HCT116 (cell line): Measurements from ENCODE around the gene EPS8. TPM values are rescaled to one million over a fixed set of nuclear protein-coding genes. Genes with fewer than 3 reads are reported as not detected.

Experiments used
- ATAC-seq: fragments of 200-7000 bp; cut with Tn5 transposase; 2 replicates; pipeline ENCODE4 v1.9.1; 2020; ENCODE audit warnings: mild to moderate bottlenecking, moderate library complexity
- BruUV-seq: library from RNA; stranded (reverse); fragments of 400-500 nt; replicated peaks from 2 replicates; lab custom pipeline; 2021; lab: Mats Ljungman, UMichigan
- CTCF ChIA-PET: fragments of 300-600 bp; sonication (Branson Sonifier 250); formaldehyde crosslinking; loops from one replicate; lab custom pipeline; 2021; ENCODE audit warnings: antibody characterized with exemption; lab: Charles Lee
- POLR2A ChIA-PET: fragments of 300-600, 350-600 bp; sonication (Branson Sonifier 250); formaldehyde crosslinking; loops from one replicate; lab custom pipeline; 2021; ENCODE audit warnings: antibody characterized with exemption; lab: Charles Lee
- RAD21 ChIA-PET, 2 experiments: fragments of 300-600 bp; sonication (Branson Sonifier 250); formaldehyde crosslinking; loops; one replicate each; lab custom pipeline; 2023; ENCODE audit warnings: low total read pairs in 2 of 2; ENCODE audit not compliant: uncharacterized antibody in 2 of 2, unreplicated experiment in 2 of 2, low non-redundant PET in 1 of 2; lab: Charles Lee
- DNase-seq: peaks from one replicate; pipeline ENCODE4 v3.0.0-alpha.2; 2010; ENCODE audit warnings: low read depth, low spot score
- H2AFZ ChIP-seq: fragments of 200-600 bp; shearing (Covaris generic), sonication (generic); 2 replicates; pipeline ENCODE4 v1.6.1; 2017; ENCODE audit warnings: low read depth, mixed run types, mixed read lengths, antibody characterized with exemption, low read length; ENCODE audit not compliant: poor library complexity, severe bottlenecking
- H3K27ac ChIP-seq: 2 replicates; pipeline ENCODE4 v1.5.1; 2012; ENCODE audit warnings: low read depth, low read length
- H3K27me3 ChIP-seq: fragments of 200-600 bp; sonication (generic); 2 replicates; pipeline ENCODE4 v1.6.1; 2016; ENCODE audit warnings: mixed run types, low read length, mixed read lengths; ENCODE audit not compliant: insufficient read depth
- H3K36me3 ChIP-seq, 2 experiments: fragments of 200-500 bp in 1 of 2; fragments of 200-600 bp in 1 of 2; sonication (Bioruptor generic) in 1 of 2; sonication (generic) in 1 of 2; 2 replicates each; pipeline versions ENCODE4 v1.5.1 to v1.6.1; 2014 to 2016; ENCODE audit warnings: low read length in 2 of 2, inconsistent platforms in 1 of 2, mixed read lengths in 1 of 2, mixed run types in 1 of 2; ENCODE audit not compliant: insufficient read depth in 2 of 2, control insufficient read depth in 1 of 2
- H3K4me1 ChIP-seq, 2 experiments: fragments of 200-600 bp in 1 of 2; sonication (generic) in 1 of 2; 2 replicates each; pipeline versions ENCODE4 v1.5.1 to v1.6.1; 2012 to 2017; ENCODE audit warnings: low read length in 2 of 2, inconsistent platforms in 1 of 2, mild to moderate bottlenecking in 1 of 2, mixed read lengths in 1 of 2, mixed run types in 1 of 2, moderate library complexity in 1 of 2; ENCODE audit not compliant: insufficient read depth in 2 of 2, control insufficient read depth in 1 of 2
- H3K4me2 ChIP-seq: fragments of 200-600 bp; sonication (generic); 2 replicates; pipeline ENCODE4 v1.6.1; 2017; ENCODE audit warnings: mixed run types, low read length, mixed read lengths
- H3K4me3 ChIP-seq, 2 experiments: fragments of 200-600 bp in 1 of 2; sonication (generic) in 1 of 2; replicated peaks in 1 of 2; 2 replicates each; pipeline ENCODE4 v1.5.1; 2011 to 2016; ENCODE audit warnings: low read length in 2 of 2, control low read depth in 1 of 2, low read depth in 1 of 2, mild to moderate bottlenecking in 1 of 2, mixed read lengths in 1 of 2, mixed run types in 1 of 2
- H3K79me2 ChIP-seq: fragments of 200-600 bp; sonication (generic); 2 replicates; pipeline ENCODE4 v1.6.1; 2017; ENCODE audit warnings: mild to moderate bottlenecking, mixed run types, low read length, moderate library complexity, mixed read lengths; ENCODE audit not compliant: insufficient read depth
- H3K9ac ChIP-seq: fragments of 200-600 bp; sonication (generic); 2 replicates; pipeline ENCODE4 v1.6.1; 2016; ENCODE audit warnings: low read length, mixed read lengths
- H3K9me2 ChIP-seq: fragments of 200-600 bp; sonication (generic), shearing (Covaris generic); 2 replicates; pipeline ENCODE4 v1.6.1; 2017; ENCODE audit warnings: mixed run types, mild to moderate bottlenecking, moderate library complexity; ENCODE audit not compliant: insufficient read depth
- H3K9me3 ChIP-seq, 2 experiments: fragments of 200-500 bp in 1 of 2; fragments of 200-600 bp in 1 of 2; sonication (Bioruptor generic) in 1 of 2; sonication (generic) in 1 of 2; 2 replicates each; pipeline ENCODE4 v1.6.1; 2014 to 2017; ENCODE audit warnings: low read length in 2 of 2, mixed read lengths in 2 of 2, inconsistent platforms in 1 of 2, low read depth in 1 of 2, mild to moderate bottlenecking in 1 of 2, mixed run types in 1 of 2, moderate library complexity in 1 of 2; ENCODE audit not compliant: control insufficient read depth in 1 of 2, insufficient read depth in 1 of 2
- H4K20me1 ChIP-seq: fragments of 200-600 bp; sonication (generic), shearing (Covaris generic); 2 replicates; pipeline ENCODE4 v1.6.1; 2017; ENCODE audit warnings: mixed run types, mild to moderate bottlenecking, moderate library complexity; ENCODE audit not compliant: insufficient read depth
- ATF3 ChIP-seq: IDR thresholded peaks from 2 replicates; pipeline ENCODE4 v1.6.1; 2012
- CBX3 ChIP-seq: IDR thresholded peaks from 2 replicates; pipeline ENCODE4 v1.6.1; 2012; ENCODE audit warnings: low read depth
- CEBPB ChIP-seq: IDR thresholded peaks from 2 replicates; pipeline ENCODE4 v1.6.1; 2012; ENCODE audit warnings: low read depth
- CTCF ChIP-seq, 3 experiments: fragments of 200-600 bp in 1 of 3; sonication (generic) in 1 of 3; IDR thresholded peaks in 2 of 3; conservative IDR thresholded peaks in 1 of 3; 2 replicates each; pipeline ENCODE4 v1.5.1; 2012 to 2017; ENCODE audit warnings: low read depth in 2 of 3, low read length in 2 of 3, antibody characterized with exemption in 1 of 3, borderline replicate concordance in 1 of 3, control low read depth in 1 of 3, mild to moderate bottlenecking in 1 of 3, mixed read lengths in 1 of 3, mixed run types in 1 of 3, moderate library complexity in 1 of 3; ENCODE audit not compliant: insufficient read depth in 1 of 3
- EGR1 ChIP-seq: IDR thresholded peaks from 2 replicates; pipeline ENCODE4 v1.6.1; 2012; ENCODE audit warnings: low read depth
- ELF1 ChIP-seq: IDR thresholded peaks from 2 replicates; pipeline ENCODE4 v1.6.1; 2012; ENCODE audit warnings: low read depth, borderline replicate concordance
- EZH2 ChIP-seq: fragments of 200-600 bp; sonication (generic); IDR thresholded peaks from 2 replicates; pipeline ENCODE4 v1.6.1; 2017; ENCODE audit warnings: antibody characterized with exemption, mixed run types
- EZH2phosphoT487 ChIP-seq: fragments of 200-600 bp; IDR thresholded peaks from 2 replicates; pipeline ENCODE4 v1.6.1; 2018; ENCODE audit warnings: antibody characterized with exemption, borderline replicate concordance
- FOSL1 ChIP-seq: IDR thresholded peaks from 2 replicates; pipeline ENCODE4 v1.6.1; 2012; ENCODE audit warnings: low read depth
- JUND ChIP-seq: IDR thresholded peaks from 2 replicates; pipeline ENCODE4 v1.6.1; 2012
- MAX ChIP-seq: IDR thresholded peaks from 2 replicates; pipeline ENCODE4 v1.6.1; 2012
- POLR2A ChIP-seq: IDR thresholded peaks from 2 replicates; pipeline ENCODE4 v1.7.0; 2011; ENCODE audit warnings: borderline replicate concordance; ENCODE audit not compliant: insufficient read depth, insufficient read length; ENCODE audit errors: extremely low read depth
- POLR2AphosphoS5 ChIP-seq: IDR thresholded peaks from 2 replicates; pipeline ENCODE4 v1.6.1; 2011; ENCODE audit warnings: mild to moderate bottlenecking, low read depth, low read length, moderate library complexity
- RAD21 ChIP-seq: IDR thresholded peaks from 2 replicates; pipeline ENCODE4 v1.6.1; 2012; ENCODE audit warnings: low read depth, mild to moderate bottlenecking
- SIN3A ChIP-seq: IDR thresholded peaks from 2 replicates; pipeline ENCODE4 v1.6.1; 2012; ENCODE audit warnings: low read depth
- SP1 ChIP-seq: IDR thresholded peaks from 2 replicates; pipeline ENCODE4 v1.6.1; 2012; ENCODE audit warnings: low read depth
- YY1 ChIP-seq: IDR thresholded peaks from 2 replicates; pipeline ENCODE4 v1.6.1; 2011; ENCODE audit warnings: low read length, low read depth, moderate library complexity, mild to moderate bottlenecking; ENCODE audit not compliant: insufficient replicate concordance; ENCODE audit errors: extremely low read depth
- ZBTB33 ChIP-seq: IDR thresholded peaks from 2 replicates; pipeline ENCODE4 v1.6.1; 2011; ENCODE audit warnings: mild to moderate bottlenecking, low read length, moderate library complexity; ENCODE audit not compliant: insufficient replicate concordance; ENCODE audit errors: extremely low read depth
- ZFX ChIP-seq: fragments of 450-650 bp; IDR thresholded peaks from 2 replicates; pipeline ENCODE4 v1.6.1; 2017
- intact Hi-C: fragments of 100-400 bp; cut with micrococcal nuclease; formaldehyde crosslinking; loops from 2 replicates; pipeline ENCODE4 v1.10.0; 2022
- total RNA-seq: library from RNA; stranded (reverse); gene quantifications from one replicate; pipeline ENCODE4 v1.2.1, GENCODE V29; 2021; ENCODE audit not compliant: unreplicated experiment

EPS8 gene
- total RNA-seq, 1 experiment from 2014 or later = 49.9 TPM

GRCh38 chr12:15779925-15780324, 9.3 kb downstream of the EPS8 start:
- H3K27me3 ChIP-seq = no peaks in the 10 kb centered on the region
- peaks cover 17 to 25% of the 10 kb centered on the region in 2 experiments; a peak in 3 of 4 replicates for H3K4me1 ChIP-seq
- intact Hi-C loops = loop anchor here (10.0 kb wide), 1 partner anchor 245 kb away; no protein-coding TSS in a partner anchor
- no TSS peak for BruUV-seq
- POLR2A ChIA-PET = interaction anchor here (0.8 kb wide), 1 partner anchor 9 kb away, joined by 3 read pairs; the partner anchor contains the start of gene EPS8
- no peaks in the 10 kb centered on the region for H4K20me1 ChIP-seq
- no peak overlapping the region for H3K27ac ChIP-seq
- H3K79me2 ChIP-seq = peaks cover 100% of the 10 kb centered on the region
- no peak overlapping the region for H3K4me3 ChIP-seq
- no peak for TF ChIP-seq EGR1
- TF ChIP-seq RAD21 = no peak
- no peak for TF ChIP-seq POLR2A
- no peak for TF ChIP-seq YY1
- no peak for TF ChIP-seq POLR2AphosphoS5
- TF ChIP-seq FOSL1 = no peak
- no peak for TF ChIP-seq ELF1
- TF ChIP-seq ZBTB33 = no peak
- no peak for TF ChIP-seq SP1
- no peak for TF ChIP-seq MAX
- no peak for TF ChIP-seq CEBPB
- TF ChIP-seq ATF3 = no peak
- TF ChIP-seq CTCF (IDR thresholded peaks at IDR 0.05 in 2 of 3, conservative IDR thresholded peaks at IDR 0.05 in 1 of 3; ENCODE audit: borderline replicate concordance in 1 of 3, insufficient read depth in 1 of 3, low read depth in 2 of 3, low read length in 2 of 3) = no peak
- no peak for TF ChIP-seq ZFX
- TF ChIP-seq CBX3 = no peak
- no peak for TF ChIP-seq JUND
- no peak for TF ChIP-seq EZH2
- no peak for TF ChIP-seq SIN3A
- TF ChIP-seq EZH2phosphoT487 = no peak
- no peak overlapping the region for H3K9ac ChIP-seq
- RAD21 ChIA-PET = interaction anchor here in 1 of 2 experiments (0.7 kb wide), 1 partner anchor 9 kb away, joined by 5 read pairs; no protein-coding TSS in a partner anchor
- no peak for DNase-seq
- H3K9me2 ChIP-seq = no peaks in the 10 kb centered on the region
- H3K4me2 ChIP-seq = no peak overlapping the region
- no peak overlapping the region for H2AFZ ChIP-seq
- no peaks in the 10 kb centered on the region for H3K9me3 ChIP-seq
- ATAC-seq = no peak
- CTCF ChIA-PET = interaction anchor here (1.7 to 3.2 kb wide), 2 partner anchors 8 to 195 kb away, joined by 5 to 8 read pairs; no protein-coding TSS in a partner anchor
- peaks cover 0 to 1% of the 10 kb centered on the region in 2 experiments; a peak in 1 of 4 replicates for H3K36me3 ChIP-seq
